Peyer's patch (tissue), 4 donors: Measurements from ENCODE around the gene CHTOP.

Source experiments
- POLR2A ChIP-seq, 2 donors: fragments of 450-650 bp; IDR thresholded peaks; one replicate each; pipeline ENCODE4 v1.5.1; 2017; ENCODE audit warnings: antibody characterized with exemption in 2 of 2, mild to moderate bottlenecking in 2 of 2, moderate library complexity in 2 of 2
- TF ChIP-seq, protein P1 (sequence below), 6 experiments: fragments of 450-650 bp in 4 of 6; fragments of 200-600 bp in 2 of 6; sonication (generic) in 1 of 6; IDR thresholded peaks; one replicate each; pipeline ENCODE4 v1.5.1; 2017 to 2019; ENCODE audit warnings: antibody characterized with exemption in 6 of 6, mild to moderate bottlenecking in 3 of 6, moderate library complexity in 1 of 6

DNA sequence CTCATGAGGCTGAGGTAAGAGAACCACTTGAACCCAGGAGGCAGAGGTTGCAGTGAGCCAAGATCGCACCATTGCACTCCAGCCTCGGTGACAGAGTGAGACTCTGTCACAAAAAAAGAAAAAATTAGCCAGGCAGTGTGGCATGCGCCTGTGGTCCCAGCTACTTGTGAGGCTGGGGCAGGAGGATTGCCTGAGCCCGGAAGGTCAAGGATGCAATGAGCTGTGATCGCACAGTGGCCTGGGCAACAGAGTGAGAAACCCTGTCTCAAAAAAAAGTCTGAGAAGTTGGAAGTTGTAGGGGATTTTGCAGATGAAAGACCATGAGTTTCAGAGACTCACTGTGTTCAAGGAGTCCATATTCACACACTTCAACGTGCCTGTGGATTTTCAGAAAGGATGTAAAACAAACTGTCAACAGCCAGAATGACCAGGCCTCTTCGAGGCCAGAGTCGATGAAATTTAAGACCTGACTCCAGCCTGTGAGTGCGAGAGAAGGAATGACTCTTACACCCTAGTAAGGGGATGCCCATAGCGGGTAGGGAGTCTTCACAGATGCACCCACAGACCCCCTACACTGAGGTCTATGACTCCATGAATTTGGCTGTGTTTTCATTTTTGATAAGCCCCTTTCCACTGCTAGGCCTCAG is 8.8 kb upstream of the CHTOP start:
- TF ChIP-seq, protein P1, sequence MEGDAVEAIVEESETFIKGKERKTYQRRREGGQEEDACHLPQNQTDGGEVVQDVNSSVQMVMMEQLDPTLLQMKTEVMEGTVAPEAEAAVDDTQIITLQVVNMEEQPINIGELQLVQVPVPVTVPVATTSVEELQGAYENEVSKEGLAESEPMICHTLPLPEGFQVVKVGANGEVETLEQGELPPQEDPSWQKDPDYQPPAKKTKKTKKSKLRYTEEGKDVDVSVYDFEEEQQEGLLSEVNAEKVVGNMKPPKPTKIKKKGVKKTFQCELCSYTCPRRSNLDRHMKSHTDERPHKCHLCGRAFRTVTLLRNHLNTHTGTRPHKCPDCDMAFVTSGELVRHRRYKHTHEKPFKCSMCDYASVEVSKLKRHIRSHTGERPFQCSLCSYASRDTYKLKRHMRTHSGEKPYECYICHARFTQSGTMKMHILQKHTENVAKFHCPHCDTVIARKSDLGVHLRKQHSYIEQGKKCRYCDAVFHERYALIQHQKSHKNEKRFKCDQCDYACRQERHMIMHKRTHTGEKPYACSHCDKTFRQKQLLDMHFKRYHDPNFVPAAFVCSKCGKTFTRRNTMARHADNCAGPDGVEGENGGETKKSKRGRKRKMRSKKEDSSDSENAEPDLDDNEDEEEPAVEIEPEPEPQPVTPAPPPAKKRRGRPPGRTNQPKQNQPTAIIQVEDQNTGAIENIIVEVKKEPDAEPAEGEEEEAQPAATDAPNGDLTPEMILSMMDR (IDR thresholded peaks at IDR 0.05): no peak
- TF ChIP-seq POLR2A (IDR thresholded peaks at IDR 0.05): no peak
